ENCODE data around the gene RSKR.

GRCh38 chr17:28573966-28574480 lies 40.0 kb downstream of the RSKR start:
- TF ChIP-seq CTCF (IDR thresholded peaks at IDR 0.05; ENCODE audit: borderline replicate concordance, extremely low read depth, low read length, poor library complexity, severe bottlenecking) (no peak), EZH2 (IDR thresholded peaks at IDR 0.05; ENCODE audit: borderline replicate concordance, low read depth, low read length, severe bottlenecking) (no peak)

Measured in DND-41 (cell line).